Neural crest cell (in vitro differentiated cells): Measurements from ENCODE around the gene KAT5. TPM values are rescaled to one million over a fixed set of nuclear protein-coding genes. Genes with fewer than 3 reads are reported as not detected.

Experiments used
- DNase-seq: peaks from one replicate; pipeline ENCODE4 v3.0.0; 2021; ENCODE audit warnings: low read depth, mixed read lengths, low spot score
- H3K27ac Mint-ChIP-seq: one replicate; pipeline ENCODE4 v1.8.0; 2021; ENCODE audit warnings: mild to moderate bottlenecking, mixed read lengths; ENCODE audit not compliant: unreplicated experiment
- H3K27me3 Mint-ChIP-seq: 2 replicates; pipeline ENCODE4 v1.8.0; 2021; ENCODE audit warnings: low read depth, mild to moderate bottlenecking, mixed read lengths
- H3K36me3 Mint-ChIP-seq: 2 replicates; pipeline ENCODE4 v1.8.0; 2021; ENCODE audit warnings: low read depth, mild to moderate bottlenecking, mixed read lengths
- H3K4me1 Mint-ChIP-seq: 2 replicates; pipeline ENCODE4 v1.8.0; 2021; ENCODE audit warnings: mixed read lengths
- H3K4me3 Mint-ChIP-seq: one replicate; pipeline ENCODE4 v1.8.0; 2021; ENCODE audit warnings: mild to moderate bottlenecking, mixed read lengths
- H3K9me3 Mint-ChIP-seq: 2 replicates; pipeline ENCODE4 v1.8.0; 2021; ENCODE audit warnings: mixed read lengths
- total RNA-seq: library from RNA; stranded (reverse); gene quantifications from 2 replicates; pipeline ENCODE4 v1.2.1, GENCODE V29; 2021
- TF ChIP-seq, protein P1 (sequence below): fragments of 200-600 bp; sonication (generic); conservative IDR thresholded peaks from 2 replicates; pipeline ENCODE4 v1.5.0; 2021; ENCODE audit warnings: antibody characterized with exemption, mild to moderate bottlenecking

KAT5 gene
- total RNA-seq, 1 donor from 2014 or later = 74.9 TPM

DNA sequence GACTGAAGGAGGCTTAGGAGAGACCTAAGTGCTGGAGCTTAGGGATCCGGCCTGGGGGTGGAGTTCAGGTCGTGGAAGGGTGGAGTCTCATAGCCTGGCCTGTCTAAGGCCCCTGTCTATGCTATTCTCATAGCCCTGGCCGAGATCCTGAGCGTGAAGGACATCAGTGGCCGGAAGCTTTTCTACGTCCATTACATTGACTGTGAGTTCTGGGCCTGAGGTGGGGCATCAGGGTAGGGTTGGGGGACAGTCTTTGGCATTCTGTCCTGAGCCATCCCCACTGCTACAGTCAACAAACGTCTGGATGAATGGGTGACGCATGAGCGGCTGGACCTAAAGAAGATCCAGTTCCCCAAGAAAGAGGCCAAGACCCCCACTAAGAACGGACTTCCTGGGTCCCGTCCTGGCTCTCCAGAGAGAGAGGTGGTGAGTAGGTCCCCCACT, 603 bp downstream of the KAT5 start:
- TF ChIP-seq, protein P1, sequence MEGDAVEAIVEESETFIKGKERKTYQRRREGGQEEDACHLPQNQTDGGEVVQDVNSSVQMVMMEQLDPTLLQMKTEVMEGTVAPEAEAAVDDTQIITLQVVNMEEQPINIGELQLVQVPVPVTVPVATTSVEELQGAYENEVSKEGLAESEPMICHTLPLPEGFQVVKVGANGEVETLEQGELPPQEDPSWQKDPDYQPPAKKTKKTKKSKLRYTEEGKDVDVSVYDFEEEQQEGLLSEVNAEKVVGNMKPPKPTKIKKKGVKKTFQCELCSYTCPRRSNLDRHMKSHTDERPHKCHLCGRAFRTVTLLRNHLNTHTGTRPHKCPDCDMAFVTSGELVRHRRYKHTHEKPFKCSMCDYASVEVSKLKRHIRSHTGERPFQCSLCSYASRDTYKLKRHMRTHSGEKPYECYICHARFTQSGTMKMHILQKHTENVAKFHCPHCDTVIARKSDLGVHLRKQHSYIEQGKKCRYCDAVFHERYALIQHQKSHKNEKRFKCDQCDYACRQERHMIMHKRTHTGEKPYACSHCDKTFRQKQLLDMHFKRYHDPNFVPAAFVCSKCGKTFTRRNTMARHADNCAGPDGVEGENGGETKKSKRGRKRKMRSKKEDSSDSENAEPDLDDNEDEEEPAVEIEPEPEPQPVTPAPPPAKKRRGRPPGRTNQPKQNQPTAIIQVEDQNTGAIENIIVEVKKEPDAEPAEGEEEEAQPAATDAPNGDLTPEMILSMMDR = no peak
- peaks cover 23% of the 10 kb centered on the region for H3K4me1 Mint-ChIP-seq
- peaks cover under 1% of the 10 kb centered on the region for H3K9me3 Mint-ChIP-seq
- peaks cover 20% of the 10 kb centered on the region for H3K36me3 Mint-ChIP-seq
- peaks cover 9% of the 10 kb centered on the region for H3K27me3 Mint-ChIP-seq
- peak overlapping the region; percentile 97 for H3K27ac Mint-ChIP-seq
- peak overlapping the region; percentile 100 for H3K4me3 Mint-ChIP-seq
- no peak for DNase-seq

DNA sequence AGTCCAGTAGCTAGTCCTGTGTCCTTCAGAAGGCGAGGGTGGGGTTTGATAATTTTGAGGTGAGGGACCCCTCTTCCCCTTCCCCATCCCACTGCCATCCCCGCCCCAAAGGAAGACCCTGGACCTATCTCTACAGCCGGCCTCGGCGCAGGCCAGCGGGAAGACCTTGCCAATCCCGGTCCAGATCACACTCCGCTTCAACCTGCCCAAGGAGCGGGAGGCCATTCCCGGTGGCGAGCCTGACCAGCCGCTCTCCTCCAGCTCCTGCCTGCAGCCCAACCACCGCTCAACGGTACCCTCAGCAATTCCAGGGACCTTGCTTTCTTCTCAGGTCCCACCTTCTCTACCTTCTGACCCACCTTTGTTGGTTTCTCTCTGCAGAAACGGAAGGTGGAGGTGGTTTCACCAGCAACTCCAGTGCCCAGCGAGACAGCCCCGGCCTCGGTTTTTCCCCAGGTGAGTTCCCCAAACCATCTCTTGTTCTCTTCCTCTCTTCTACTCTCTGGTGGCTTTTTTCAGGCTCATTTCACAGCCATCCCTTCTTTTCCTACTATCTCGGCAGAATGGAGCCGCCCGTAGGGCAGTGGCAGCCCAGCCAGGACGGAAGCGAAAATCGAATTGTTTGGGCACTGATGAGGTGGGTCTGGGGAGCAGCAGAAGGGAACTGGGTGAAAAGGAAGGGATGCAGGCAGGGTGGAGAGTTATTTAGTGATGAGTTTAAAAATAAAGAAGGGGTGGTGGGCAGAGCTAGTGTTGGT, 1.3 kb downstream of the KAT5 start:
- H3K36me3 Mint-ChIP-seq = peaks cover 20% of the 10 kb centered on the region
- peak overlapping the region; percentile 100 for H3K4me3 Mint-ChIP-seq
- peaks cover 8% of the 10 kb centered on the region for H3K27me3 Mint-ChIP-seq
- peak overlapping the region; percentile 43 for H3K27ac Mint-ChIP-seq
- H3K4me1 Mint-ChIP-seq = peaks cover 27% of the 10 kb centered on the region
- TF ChIP-seq, protein P1 = no peak
- DNase-seq = no peak
- H3K9me3 Mint-ChIP-seq = no peaks in the 10 kb centered on the region

DNA sequence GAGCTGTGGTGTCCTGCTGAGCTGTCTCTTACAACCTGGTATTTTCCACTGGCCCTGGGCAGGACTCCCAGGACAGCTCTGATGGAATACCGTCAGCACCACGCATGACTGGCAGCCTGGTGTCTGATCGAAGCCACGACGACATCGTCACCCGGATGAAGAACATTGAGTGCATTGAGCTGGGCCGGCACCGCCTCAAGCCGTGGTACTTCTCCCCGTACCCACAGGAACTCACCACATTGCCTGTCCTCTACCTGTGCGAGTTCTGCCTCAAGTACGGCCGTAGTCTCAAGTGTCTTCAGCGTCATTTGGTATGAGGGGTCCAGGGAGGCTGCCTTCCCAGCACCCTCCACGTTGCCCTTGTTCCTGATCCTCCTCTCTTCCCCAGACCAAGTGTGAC, 2.4 kb downstream of the KAT5 start:
- Mint-ChIP-seq H3K9me3 (no peaks in the 10 kb centered on the region), H3K36me3 (peaks cover 20% of the 10 kb centered on the region), H3K4me3 (peak overlapping the region; percentile 66), H3K27ac (no peak overlapping the region), H3K4me1 (peaks cover 38% of the 10 kb centered on the region), H3K27me3 (peaks cover 8% of the 10 kb centered on the region)
- TF ChIP-seq, protein P1 = no peak
- DNase-seq = no peak

DNA sequence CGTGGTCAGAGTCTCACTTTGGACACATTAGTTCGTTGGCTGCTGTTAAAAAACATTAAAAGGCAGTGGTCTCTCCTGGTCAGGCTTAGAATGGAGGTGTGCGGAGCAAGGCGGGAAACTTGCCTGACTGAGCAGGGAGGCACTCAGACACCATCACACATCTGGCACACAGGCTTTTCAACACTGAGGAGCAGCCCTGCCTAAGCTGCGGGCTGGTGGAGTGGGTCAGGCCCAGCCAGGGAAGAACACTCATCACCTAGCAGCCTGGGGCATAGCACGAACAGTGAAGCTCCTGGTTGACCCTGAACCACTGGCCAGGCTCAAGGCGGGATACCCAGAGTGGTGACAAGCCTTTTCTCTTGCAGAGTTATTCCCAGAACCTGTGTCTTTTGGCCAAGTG, 4.2 kb downstream of the KAT5 start:
- peaks cover 47% of the 10 kb centered on the region for H3K4me1 Mint-ChIP-seq
- DNase-seq = no peak
- H3K27ac Mint-ChIP-seq = no peak overlapping the region
- H3K9me3 Mint-ChIP-seq = no peaks in the 10 kb centered on the region
- peak overlapping the region; percentile 96 for H3K4me3 Mint-ChIP-seq
- peaks cover 20% of the 10 kb centered on the region for H3K36me3 Mint-ChIP-seq
- H3K27me3 Mint-ChIP-seq = peaks cover 8% of the 10 kb centered on the region
- TF ChIP-seq, protein P1 = no peak

DNA sequence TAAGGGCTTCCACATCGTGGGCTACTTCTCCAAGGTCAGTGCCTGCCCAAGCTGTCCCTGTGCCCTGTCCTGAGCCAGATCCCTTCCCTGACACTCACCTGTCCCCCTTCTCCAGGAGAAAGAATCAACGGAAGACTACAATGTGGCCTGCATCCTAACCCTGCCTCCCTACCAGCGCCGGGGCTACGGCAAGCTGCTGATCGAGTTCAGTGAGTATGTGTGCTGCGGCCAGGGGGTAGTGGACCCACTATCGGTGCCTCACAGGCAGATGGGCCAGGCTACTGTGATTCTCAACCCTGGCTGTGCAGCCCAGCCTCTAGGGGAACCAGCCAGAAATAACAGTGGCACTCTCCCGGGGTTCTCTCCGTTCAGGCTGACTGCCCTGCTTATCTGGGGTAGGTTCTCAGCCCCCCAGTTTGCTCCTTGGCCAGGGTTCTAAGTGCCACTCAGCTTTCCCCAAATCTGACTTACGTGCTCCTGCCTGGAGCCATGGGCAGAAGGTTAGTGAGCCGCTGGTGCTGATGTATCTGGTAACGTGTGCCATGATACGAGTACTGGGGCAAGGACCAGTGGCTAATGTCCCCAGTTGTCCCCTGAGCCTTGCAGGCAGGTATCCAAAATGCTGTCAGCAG, 4.8 kb downstream of the KAT5 start:
- no peaks in the 10 kb centered on the region for H3K9me3 Mint-ChIP-seq
- DNase-seq = no peak
- no peak overlapping the region for H3K27ac Mint-ChIP-seq
- H3K36me3 Mint-ChIP-seq = peaks cover 20% of the 10 kb centered on the region
- peaks cover 5% of the 10 kb centered on the region for H3K27me3 Mint-ChIP-seq
- H3K4me1 Mint-ChIP-seq = peaks cover 42% of the 10 kb centered on the region
- H3K4me3 Mint-ChIP-seq = peak overlapping the region; percentile 96
- TF ChIP-seq, protein P1 = no peak
